OCI-LY7 (cell line): ENCODE data around the gene FRS2. TPM values are rescaled to one million over a fixed set of nuclear protein-coding genes. Genes with fewer than 3 reads are reported as not detected.

ENCODE experiments used
- BruUV-seq: library from RNA; stranded (reverse); fragments of 400-500 nt; replicated peaks from 2 replicates; lab custom pipeline; 2021; lab: Mats Ljungman, UMichigan
- CTCF ChIA-PET: fragments of 300-600 bp; sonication (Branson Sonifier 250); formaldehyde crosslinking; loops from one replicate; lab custom pipeline; 2022; ENCODE audit warnings: antibody characterized with exemption; ENCODE audit not compliant: unreplicated experiment; lab: Charles Lee
- POLR2A ChIA-PET: fragments of 300-600 bp; sonication (Branson Sonifier 250); formaldehyde crosslinking; loops from one replicate; lab custom pipeline; 2022; ENCODE audit warnings: antibody characterized with exemption; lab: Charles Lee
- DNase-seq: peaks from one replicate; pipeline ENCODE4 v3.0.0-alpha.2; 2015; ENCODE audit warnings: low spot score
- H2AFZ ChIP-seq: fragments of 200-600 bp; sonication (generic), shearing (Covaris generic); 2 replicates; pipeline ENCODE4 v1.6.1; 2014; ENCODE audit warnings: mild to moderate bottlenecking, antibody characterized with exemption, low read length, moderate library complexity
- H3K27ac ChIP-seq: fragments of 200-600 bp; sonication (generic); 2 replicates; pipeline ENCODE4 v1.5.1; 2014; ENCODE audit warnings: mixed run types, low read depth, mild to moderate bottlenecking, moderate library complexity, low read length, inconsistent platforms; ENCODE audit not compliant: poor library complexity, severe bottlenecking
- H3K36me3 ChIP-seq: fragments of 200-600 bp; sonication (generic); 2 replicates; pipeline ENCODE4 v1.6.1; 2014; ENCODE audit warnings: mild to moderate bottlenecking, antibody characterized with exemption, low read length, moderate library complexity, mixed read lengths; ENCODE audit not compliant: insufficient read depth
- H3K4me1 ChIP-seq: fragments of 200-600 bp; sonication (generic); 2 replicates; pipeline ENCODE4 v1.5.1; 2014; ENCODE audit warnings: mild to moderate bottlenecking, low read length; ENCODE audit not compliant: insufficient read depth, poor library complexity, severe bottlenecking
- H3K4me2 ChIP-seq: fragments of 200-600 bp; sonication (generic); 2 replicates; pipeline ENCODE4 v1.6.1; 2014; ENCODE audit warnings: mild to moderate bottlenecking, low read length
- H3K4me3 ChIP-seq: fragments of 200-600 bp; sonication (generic); 2 replicates; pipeline ENCODE4 v1.5.1; 2014; ENCODE audit warnings: mild to moderate bottlenecking, low read depth, low read length; ENCODE audit not compliant: poor library complexity, severe bottlenecking
- H3K79me2 ChIP-seq: fragments of 200-600 bp; sonication (generic); 2 replicates; pipeline ENCODE4 v1.6.1; 2016; ENCODE audit warnings: low read depth, mild to moderate bottlenecking, low read length, moderate library complexity, mixed read lengths; ENCODE audit not compliant: insufficient read depth
- H3K9me2 ChIP-seq: fragments of 200-600 bp; sonication (generic); 2 replicates; pipeline ENCODE4 v1.6.1; 2016; ENCODE audit warnings: mild to moderate bottlenecking, low read length, mixed read lengths; ENCODE audit not compliant: insufficient read depth
- H3K9me3 ChIP-seq: fragments of 200-600 bp; sonication (generic); 2 replicates; pipeline ENCODE4 v1.6.1; 2014; ENCODE audit warnings: mild to moderate bottlenecking, mixed run types, low read length, mixed read lengths
- H4K20me1 ChIP-seq: fragments of 200-600 bp; sonication (generic); 2 replicates; pipeline ENCODE4 v1.6.1; 2014; ENCODE audit warnings: mild to moderate bottlenecking, antibody characterized with exemption, low read length, moderate library complexity, mixed read lengths; ENCODE audit not compliant: insufficient read depth
- EZH2phosphoT487 ChIP-seq: fragments of 200-600 bp; sonication (generic); IDR thresholded peaks from 2 replicates; pipeline ENCODE4 v1.6.1; 2018; ENCODE audit warnings: low read depth, borderline replicate concordance, mild to moderate bottlenecking, mixed run types, antibody characterized with exemption, low read length, moderate library complexity, mixed read lengths
- intact Hi-C: fragments of 100-400 bp; cut with micrococcal nuclease; formaldehyde crosslinking; loops from one replicate; pipeline ENCODE4 v1.10.0; 2022; ENCODE audit not compliant: unreplicated experiment
- total RNA-seq, 2 experiments: library from RNA; depleted of rRNA in 1 of 2; stranded (reverse); fragments of >200 nt in 1 of 2; shearing (Covaris generic) in 1 of 2; gene quantifications; 2 replicates each; pipeline ENCODE4 v1.2.3, GENCODE V29; 2014 to 2022
- TF ChIP-seq, protein P1 (sequence below): fragments of 200-600 bp; sonication (generic); conservative IDR thresholded peaks from 2 replicates; pipeline ENCODE4 v1.5.1; 2014; ENCODE audit warnings: mild to moderate bottlenecking, antibody characterized with exemption, low read length, moderate library complexity, mixed read lengths

The FRS2 gene
- total RNA-seq, 2 experiments from 2014 or later, result 11.1 to 18.5 TPM

DNA sequence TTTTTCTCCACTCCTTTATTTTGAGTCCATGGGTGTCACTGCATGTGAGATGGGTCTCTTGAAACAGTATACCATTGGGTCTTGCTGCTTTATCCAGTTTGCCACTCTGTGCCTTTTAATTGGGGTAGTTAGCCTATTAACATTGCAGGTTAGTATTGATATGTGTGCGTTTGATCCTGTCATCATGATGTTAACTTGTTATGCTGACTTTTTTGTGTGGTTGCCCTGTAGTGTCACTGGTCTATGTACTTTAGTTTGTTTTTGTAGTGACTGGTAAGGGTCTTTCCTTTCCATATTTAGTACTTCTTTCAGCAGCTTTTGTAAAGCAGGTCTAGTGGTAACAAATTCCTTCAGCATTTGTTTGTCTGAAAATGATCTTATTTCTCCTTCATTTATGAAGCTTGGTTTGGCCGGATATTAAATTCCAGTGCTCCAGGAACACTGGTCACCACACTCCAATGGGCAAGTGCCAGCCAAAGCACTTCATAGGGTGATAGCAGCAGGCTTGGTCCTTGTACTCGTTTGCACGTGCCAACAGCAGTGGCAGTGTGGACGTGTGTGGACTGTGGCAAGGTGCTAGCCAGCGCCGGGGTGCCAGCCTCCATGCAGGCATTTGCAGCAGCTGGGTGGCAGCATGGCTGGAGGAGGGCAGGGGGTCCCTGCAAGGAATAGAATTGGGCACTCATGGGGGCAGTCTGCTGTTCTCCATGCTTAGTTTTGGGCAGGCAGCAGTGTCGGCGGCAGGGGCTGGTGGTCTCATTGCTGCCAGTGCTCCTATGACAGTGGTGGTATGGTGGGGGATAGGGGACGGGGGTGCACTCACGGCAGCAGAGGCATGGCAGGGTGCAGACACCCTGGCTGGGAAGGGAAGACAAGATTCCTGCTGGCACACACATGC is 53.5 kb downstream of the FRS2 start:
- TF ChIP-seq EZH2phosphoT487, result no peak
- TF ChIP-seq, protein P1, sequence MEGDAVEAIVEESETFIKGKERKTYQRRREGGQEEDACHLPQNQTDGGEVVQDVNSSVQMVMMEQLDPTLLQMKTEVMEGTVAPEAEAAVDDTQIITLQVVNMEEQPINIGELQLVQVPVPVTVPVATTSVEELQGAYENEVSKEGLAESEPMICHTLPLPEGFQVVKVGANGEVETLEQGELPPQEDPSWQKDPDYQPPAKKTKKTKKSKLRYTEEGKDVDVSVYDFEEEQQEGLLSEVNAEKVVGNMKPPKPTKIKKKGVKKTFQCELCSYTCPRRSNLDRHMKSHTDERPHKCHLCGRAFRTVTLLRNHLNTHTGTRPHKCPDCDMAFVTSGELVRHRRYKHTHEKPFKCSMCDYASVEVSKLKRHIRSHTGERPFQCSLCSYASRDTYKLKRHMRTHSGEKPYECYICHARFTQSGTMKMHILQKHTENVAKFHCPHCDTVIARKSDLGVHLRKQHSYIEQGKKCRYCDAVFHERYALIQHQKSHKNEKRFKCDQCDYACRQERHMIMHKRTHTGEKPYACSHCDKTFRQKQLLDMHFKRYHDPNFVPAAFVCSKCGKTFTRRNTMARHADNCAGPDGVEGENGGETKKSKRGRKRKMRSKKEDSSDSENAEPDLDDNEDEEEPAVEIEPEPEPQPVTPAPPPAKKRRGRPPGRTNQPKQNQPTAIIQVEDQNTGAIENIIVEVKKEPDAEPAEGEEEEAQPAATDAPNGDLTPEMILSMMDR, result no peak
- peaks cover 6% of the 10 kb centered on the region; the same call in 1 of the 2 replicates for H4K20me1 ChIP-seq
- no peaks in the 10 kb centered on the region for H3K9me2 ChIP-seq
- no peaks in the 10 kb centered on the region for H3K4me1 ChIP-seq
- ChIA-PET POLR2A (no interaction called here), CTCF (no interaction called here)
- H3K4me3 ChIP-seq, result no peak overlapping the region
- no TSS peak for BruUV-seq
- no peak for DNase-seq
- 0 out of 2 replicates have a peak, but pooled peaks cover 5% of the 10 kb centered on the region for H3K9me3 ChIP-seq
- H2AFZ ChIP-seq, result no peak overlapping the region
- intact Hi-C loops, result no loop called here
- no peak overlapping the region for H3K4me2 ChIP-seq
- peaks cover 49% of the 10 kb centered on the region for H3K79me2 ChIP-seq
- no peaks in the 10 kb centered on the region for H3K36me3 ChIP-seq
- no peak overlapping the region for H3K27ac ChIP-seq

GRCh38 chr12:69524331-69524630 is 54.1 kb downstream of the FRS2 start:
- no peak overlapping the region for H3K27ac ChIP-seq
- no peaks in the 10 kb centered on the region for H3K4me1 ChIP-seq
- peaks cover 6% of the 10 kb centered on the region; the same call in 1 of the 2 replicates for H4K20me1 ChIP-seq
- DNase-seq, result no peak
- intact Hi-C loops, result no loop called here
- 0 out of 2 replicates have a peak, but pooled peaks cover 5% of the 10 kb centered on the region for H3K9me3 ChIP-seq
- H3K4me3 ChIP-seq, result no peak overlapping the region
- no peak for TF ChIP-seq EZH2phosphoT487
- TF ChIP-seq, protein P1, result no peak
- no peak overlapping the region for H2AFZ ChIP-seq
- BruUV-seq, result no TSS peak
- peaks cover 49% of the 10 kb centered on the region for H3K79me2 ChIP-seq
- ChIA-PET POLR2A (no interaction called here), CTCF (no interaction called here)
- no peaks in the 10 kb centered on the region for H3K36me3 ChIP-seq
- H3K9me2 ChIP-seq, result no peaks in the 10 kb centered on the region
- no peak overlapping the region for H3K4me2 ChIP-seq
